Testis (tissue), 2 donors: ENCODE measurements around the gene KLHDC8A.

Experiments
- CTCF ChIP-seq, 3 experiments: fragments of 450-650 bp in 2 of 3; fragments of 200-600 bp in 1 of 3; sonication (generic) in 1 of 3; IDR thresholded peaks; one replicate each; pipeline ENCODE4 v1.5.1; 2016 to 2019; ENCODE audit warnings: antibody characterized with exemption in 3 of 3, mild to moderate bottlenecking in 2 of 3, moderate library complexity in 1 of 3
- POLR2A ChIP-seq: fragments of 450-650 bp; IDR thresholded peaks from one replicate; pipeline ENCODE4 v1.6.1; 2017; ENCODE audit warnings: antibody characterized with exemption, mild to moderate bottlenecking, moderate library complexity

- no peak for TF ChIP-seq POLR2A
- no peak for TF ChIP-seq CTCF (IDR thresholded peaks at IDR 0.05)
These were observed 24.5 kb downstream of the KLHDC8A start for GRCh38 chr1:205332015-205332791.
